GM10266 (cell line): ENCODE data around the gene BST1.

Experiments
- DNase-seq: peaks from one replicate; pipeline ENCODE4 v3.0.0; 2012; ENCODE audit errors: extremely low spot score
- TF ChIP-seq, protein P1 (sequence below): IDR thresholded peaks from 2 replicates; pipeline ENCODE4 v1.5.1; 2012; ENCODE audit warnings: mild to moderate bottlenecking, low read depth; ENCODE audit not compliant: control insufficient read depth, insufficient read depth; ENCODE audit errors: missing control alignments

BST1 gene

GRCh38 chr4:15668566-15669435 lies 34.1 kb upstream of the BST1 start:
- DNase-seq, result no peak
- TF ChIP-seq, protein P1, sequence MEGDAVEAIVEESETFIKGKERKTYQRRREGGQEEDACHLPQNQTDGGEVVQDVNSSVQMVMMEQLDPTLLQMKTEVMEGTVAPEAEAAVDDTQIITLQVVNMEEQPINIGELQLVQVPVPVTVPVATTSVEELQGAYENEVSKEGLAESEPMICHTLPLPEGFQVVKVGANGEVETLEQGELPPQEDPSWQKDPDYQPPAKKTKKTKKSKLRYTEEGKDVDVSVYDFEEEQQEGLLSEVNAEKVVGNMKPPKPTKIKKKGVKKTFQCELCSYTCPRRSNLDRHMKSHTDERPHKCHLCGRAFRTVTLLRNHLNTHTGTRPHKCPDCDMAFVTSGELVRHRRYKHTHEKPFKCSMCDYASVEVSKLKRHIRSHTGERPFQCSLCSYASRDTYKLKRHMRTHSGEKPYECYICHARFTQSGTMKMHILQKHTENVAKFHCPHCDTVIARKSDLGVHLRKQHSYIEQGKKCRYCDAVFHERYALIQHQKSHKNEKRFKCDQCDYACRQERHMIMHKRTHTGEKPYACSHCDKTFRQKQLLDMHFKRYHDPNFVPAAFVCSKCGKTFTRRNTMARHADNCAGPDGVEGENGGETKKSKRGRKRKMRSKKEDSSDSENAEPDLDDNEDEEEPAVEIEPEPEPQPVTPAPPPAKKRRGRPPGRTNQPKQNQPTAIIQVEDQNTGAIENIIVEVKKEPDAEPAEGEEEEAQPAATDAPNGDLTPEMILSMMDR, result no peak

DNA sequence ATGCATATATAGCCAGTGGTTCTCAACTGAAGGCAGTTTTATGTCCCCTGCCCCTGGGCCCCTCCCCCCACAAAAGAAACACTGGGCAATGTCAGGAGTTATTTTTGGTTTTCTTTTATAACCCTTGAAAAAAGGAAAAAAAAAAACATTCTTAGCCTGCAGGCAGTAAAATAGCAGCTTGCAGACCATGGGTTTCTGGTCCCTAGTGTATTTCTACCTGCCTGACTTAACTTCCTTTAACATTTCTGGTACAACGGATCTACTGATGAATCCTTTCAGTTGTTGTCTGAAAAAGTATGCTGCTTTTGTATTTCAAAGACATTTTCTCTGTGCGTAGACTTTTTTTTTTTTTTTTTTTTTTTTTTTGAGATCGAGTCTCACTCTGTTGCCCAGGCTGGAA lies 32.3 kb upstream of the BST1 start:
- TF ChIP-seq, protein P1, result no peak
- no peak for DNase-seq

DNA sequence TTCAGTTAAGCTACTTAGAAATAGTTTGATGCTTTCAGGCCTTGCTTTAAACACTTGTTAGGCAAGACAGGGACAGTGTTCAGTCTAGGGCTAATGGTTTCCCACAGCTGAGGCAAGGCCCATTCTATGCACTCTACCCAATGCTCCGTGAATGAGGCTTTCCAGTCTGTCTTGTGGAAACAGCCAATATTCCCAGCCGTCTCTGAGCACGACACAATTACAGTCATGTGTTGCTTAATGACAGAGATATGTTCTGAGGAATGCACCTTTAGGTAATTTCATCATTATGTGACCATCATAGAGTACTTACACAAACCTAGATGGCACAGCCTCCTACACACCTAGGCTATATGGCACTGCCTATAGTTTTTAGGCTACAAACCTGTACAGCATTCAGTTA lies 30.8 kb upstream of the BST1 start:
- TF ChIP-seq, protein P1, result no peak
- no peak for DNase-seq

GRCh38 chr4:15673337-15673736 lies 29.5 kb upstream of the BST1 start:
- DNase-seq, result no peak
- TF ChIP-seq, protein P1, result no peak

GRCh38 chr4:15674046-15674445 lies 28.8 kb upstream of the BST1 start:
- TF ChIP-seq, protein P1, result no peak
- no peak for DNase-seq

DNA sequence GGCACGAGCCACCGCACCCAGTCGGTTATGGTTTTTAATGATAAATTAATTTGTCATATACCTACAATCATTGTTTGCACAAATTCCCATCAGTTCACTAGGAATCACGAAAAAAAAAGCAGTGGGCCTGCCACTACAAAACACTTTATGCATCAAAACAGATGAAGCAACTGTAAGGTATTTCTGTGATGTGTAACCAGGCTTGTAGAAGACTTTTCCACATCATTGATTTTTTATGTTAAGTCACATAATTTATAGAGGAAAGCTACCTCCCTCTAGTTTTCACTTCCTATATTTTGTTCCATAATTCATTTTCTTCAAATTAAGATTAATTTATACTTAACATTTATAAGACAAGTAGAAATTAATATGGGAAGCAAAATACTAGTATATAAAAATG lies 27.9 kb upstream of the BST1 start:
- TF ChIP-seq, protein P1, result no peak
- DNase-seq, result no peak

GRCh38 chr4:15675356-15675755 lies 27.5 kb upstream of the BST1 start:
- no peak for DNase-seq
- TF ChIP-seq, protein P1, result no peak
